Mucosa of rectum (tissue), 2 donors: ENCODE data around the gene F11R.
"Not testable (repeated sequence)": the region's sequence is repeated elsewhere in the genome, so short reads cannot be mapped to it uniquely, and the experiment has no call there.

ENCODE experiments used
- H3K27ac ChIP-seq, 2 donors: one replicate each; pipeline ENCODE4 v1.7.0; 2013; ENCODE audit warnings: inconsistent platforms in 2 of 2, low read depth in 2 of 2, low read length in 2 of 2
- H3K27me3 ChIP-seq, 2 donors: one replicate each; pipeline ENCODE4 v1.7.0; 2013; ENCODE audit warnings: low read length in 2 of 2; ENCODE audit not compliant: control insufficient read depth in 2 of 2, insufficient read depth in 2 of 2
- H3K36me3 ChIP-seq, 2 donors: one replicate each; pipeline ENCODE4 v1.7.0; 2013; ENCODE audit warnings: low read length in 2 of 2; ENCODE audit not compliant: control insufficient read depth in 2 of 2, insufficient read depth in 2 of 2
- H3K4me1 ChIP-seq, 2 donors: one replicate each; pipeline ENCODE4 v1.7.0; 2013; ENCODE audit warnings: low read length in 2 of 2, mild to moderate bottlenecking in 1 of 2; ENCODE audit not compliant: control insufficient read depth in 2 of 2, insufficient read depth in 2 of 2
- H3K4me3 ChIP-seq, 2 donors: one replicate each; pipeline ENCODE4 v1.7.0; 2013; ENCODE audit warnings: low read length in 2 of 2
- H3K9ac ChIP-seq, 2 donors: one replicate each; pipeline ENCODE4 v1.7.0; 2013; ENCODE audit warnings: low read length in 2 of 2, low read depth in 1 of 2, mild to moderate bottlenecking in 1 of 2
- H3K9me3 ChIP-seq, 2 donors: one replicate each; pipeline ENCODE4 v1.7.0; 2013; ENCODE audit warnings: low read length in 2 of 2; ENCODE audit not compliant: control insufficient read depth in 2 of 2
- donor health status: healthy.
- donor health status: Normal muscosa, but diverticular disease.

F11R gene

GRCh38 chr1:160952129-160952510 lies 68.8 kb downstream of the F11R start:
- Histone ChIP-seq H3K27me3 (peaks cover 0 to 3% of the 10 kb centered on the region in 2 donors), H3K9ac (no peak overlapping the region), H3K27ac (no peak overlapping the region), H3K9me3 (no peaks in the 10 kb centered on the region), H3K4me3 (no peak overlapping the region), H3K4me1 (peaks cover 0 to 3% of the 10 kb centered on the region in 2 donors), H3K36me3 (no peaks in the 10 kb centered on the region)

GRCh38 chr1:160951443-160952128 lies 69.4 kb downstream of the F11R start:
- Histone ChIP-seq H3K27me3 (no peaks in the 10 kb centered on the region), H3K9me3 (no peaks in the 10 kb centered on the region), H3K9ac (no peak overlapping the region), H3K4me1 (peaks cover 0 to 3% of the 10 kb centered on the region in 2 donors), H3K4me3 (no peak overlapping the region), H3K27ac (no peak overlapping the region), H3K36me3 (no peaks in the 10 kb centered on the region)

GRCh38 chr1:160950657-160951056 lies 70.3 kb downstream of the F11R start:
- H3K9me3 ChIP-seq = no peaks in the 10 kb centered on the region
- peaks cover 0 to 3% of the 10 kb centered on the region in 2 donors for H3K4me1 ChIP-seq
- H3K4me3 ChIP-seq = no peak overlapping the region
- no peaks in the 10 kb centered on the region for H3K27me3 ChIP-seq
- H3K9ac ChIP-seq = no peak overlapping the region
- no peak overlapping the region for H3K27ac ChIP-seq
- H3K36me3 ChIP-seq = no peaks in the 10 kb centered on the region

GRCh38 chr1:160949881-160950280 lies 71.1 kb downstream of the F11R start:
- no peaks in the 10 kb centered on the region for H3K9me3 ChIP-seq
- no peak overlapping the region for H3K9ac ChIP-seq
- H3K27me3 ChIP-seq = no peaks in the 10 kb centered on the region
- H3K4me3 ChIP-seq = no peak overlapping the region
- H3K27ac ChIP-seq = no peak overlapping the region
- peaks cover 0 to 3% of the 10 kb centered on the region in 2 donors for H3K4me1 ChIP-seq
- no peaks in the 10 kb centered on the region for H3K36me3 ChIP-seq

GRCh38 chr1:160949216-160949880 lies 71.6 kb downstream of the F11R start:
- H3K27ac ChIP-seq, H3K9ac ChIP-seq, H3K36me3 ChIP-seq, H3K4me1 ChIP-seq, H3K4me3 ChIP-seq, H3K27me3 ChIP-seq, H3K9me3 ChIP-seq: not testable (repeated sequence)

GRCh38 chr1:160947174-160947759 lies 73.7 kb downstream of the F11R start:
- not testable (repeated sequence) for H3K9me3 ChIP-seq, H3K9ac ChIP-seq, H3K27me3 ChIP-seq, H3K4me3 ChIP-seq, H3K4me1 ChIP-seq, H3K36me3 ChIP-seq, H3K27ac ChIP-seq

- not testable (repeated sequence) for H3K27ac ChIP-seq, H3K36me3 ChIP-seq, H3K4me3 ChIP-seq, H3K9me3 ChIP-seq, H3K4me1 ChIP-seq, H3K9ac ChIP-seq, H3K27me3 ChIP-seq
Observed at GRCh38 chr1:160945881-160946280, 75.1 kb downstream of the F11R start.
